Rectal smooth muscle tissue (tissue), 1 donor: ENCODE data around the gene HEATR9.

ENCODE experiments used
- H3K27ac ChIP-seq: one replicate; pipeline ENCODE4 v1.7.0; 2013; ENCODE audit warnings: low read depth, low read length, inconsistent platforms
- H3K27me3 ChIP-seq: one replicate; pipeline ENCODE4 v1.7.0; 2013; ENCODE audit warnings: low read length; ENCODE audit not compliant: control insufficient read depth, insufficient read depth
- H3K36me3 ChIP-seq: one replicate; pipeline ENCODE4 v1.7.0; 2013; ENCODE audit warnings: low read length; ENCODE audit not compliant: control insufficient read depth, insufficient read depth
- H3K4me1 ChIP-seq: one replicate; pipeline ENCODE4 v1.7.0; 2013; ENCODE audit warnings: low read length; ENCODE audit not compliant: control insufficient read depth, insufficient read depth
- H3K4me3 ChIP-seq: one replicate; pipeline ENCODE4 v1.7.0; 2013; ENCODE audit warnings: low read length
- H3K9ac ChIP-seq: one replicate; pipeline ENCODE4 v1.7.0; 2013; ENCODE audit warnings: low read length

HEATR9 gene

DNA sequence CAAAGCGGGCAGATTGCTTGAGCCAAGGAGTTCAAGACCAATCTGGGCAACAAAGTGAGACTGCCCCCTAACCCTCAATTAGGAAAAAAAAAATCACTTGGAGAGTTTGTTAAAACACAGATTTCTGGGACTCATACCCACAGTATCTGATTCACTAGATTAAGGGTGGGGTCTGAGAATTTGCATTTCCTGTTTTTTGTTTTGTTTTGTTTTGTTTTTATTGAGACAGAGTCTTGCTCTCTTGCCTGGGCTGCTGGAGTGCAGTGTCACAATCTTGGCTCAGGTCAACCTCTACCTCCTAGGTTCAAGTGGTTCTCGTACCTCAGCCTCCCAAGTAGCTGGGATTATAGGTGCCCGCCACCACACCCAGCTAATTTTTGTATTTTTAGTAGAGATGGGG, 1.1 kb downstream of the HEATR9 start:
- Histone ChIP-seq H3K27ac (no peak overlapping the region), H3K4me3 (no peak overlapping the region)

DNA sequence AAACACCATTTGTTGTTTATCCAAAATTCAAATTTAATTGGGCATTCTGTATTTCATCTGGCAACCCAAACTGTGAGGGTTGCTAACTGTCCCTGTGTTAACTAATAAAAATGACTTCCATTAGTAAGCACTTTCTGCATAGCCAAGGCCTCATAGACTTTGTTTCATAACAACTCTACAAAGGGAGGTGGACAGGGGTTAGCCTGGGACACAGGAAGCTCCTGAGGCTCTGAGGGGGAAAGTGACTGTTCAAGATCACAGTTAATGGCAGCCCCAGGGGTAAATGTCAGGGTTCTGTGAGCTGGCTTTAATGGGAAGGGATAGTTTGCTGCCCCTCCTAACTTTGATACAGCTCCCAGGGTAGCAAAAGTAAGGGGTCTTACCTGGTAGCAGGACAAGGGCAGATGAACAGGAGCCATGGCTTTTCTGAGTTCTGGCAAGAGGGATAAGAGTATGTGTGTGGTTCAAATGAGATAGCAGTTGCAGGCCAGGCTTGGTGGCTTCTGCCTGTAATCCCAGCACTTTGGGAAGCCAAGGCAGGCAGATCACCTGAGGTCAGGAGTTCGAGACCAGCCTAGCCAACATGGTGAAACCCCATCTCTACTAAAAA, 2.2 kb downstream of the HEATR9 start:
- H3K27ac ChIP-seq = no peak overlapping the region

More for the DNA sequence above, 1.1 kb downstream of the HEATR9 start:
- H3K27me3 ChIP-seq = no peaks in the 10 kb centered on the region
- H3K9ac ChIP-seq = no peak overlapping the region
- H3K36me3 ChIP-seq = no peaks in the 10 kb centered on the region
- no peaks in the 10 kb centered on the region for H3K4me1 ChIP-seq

DNA sequence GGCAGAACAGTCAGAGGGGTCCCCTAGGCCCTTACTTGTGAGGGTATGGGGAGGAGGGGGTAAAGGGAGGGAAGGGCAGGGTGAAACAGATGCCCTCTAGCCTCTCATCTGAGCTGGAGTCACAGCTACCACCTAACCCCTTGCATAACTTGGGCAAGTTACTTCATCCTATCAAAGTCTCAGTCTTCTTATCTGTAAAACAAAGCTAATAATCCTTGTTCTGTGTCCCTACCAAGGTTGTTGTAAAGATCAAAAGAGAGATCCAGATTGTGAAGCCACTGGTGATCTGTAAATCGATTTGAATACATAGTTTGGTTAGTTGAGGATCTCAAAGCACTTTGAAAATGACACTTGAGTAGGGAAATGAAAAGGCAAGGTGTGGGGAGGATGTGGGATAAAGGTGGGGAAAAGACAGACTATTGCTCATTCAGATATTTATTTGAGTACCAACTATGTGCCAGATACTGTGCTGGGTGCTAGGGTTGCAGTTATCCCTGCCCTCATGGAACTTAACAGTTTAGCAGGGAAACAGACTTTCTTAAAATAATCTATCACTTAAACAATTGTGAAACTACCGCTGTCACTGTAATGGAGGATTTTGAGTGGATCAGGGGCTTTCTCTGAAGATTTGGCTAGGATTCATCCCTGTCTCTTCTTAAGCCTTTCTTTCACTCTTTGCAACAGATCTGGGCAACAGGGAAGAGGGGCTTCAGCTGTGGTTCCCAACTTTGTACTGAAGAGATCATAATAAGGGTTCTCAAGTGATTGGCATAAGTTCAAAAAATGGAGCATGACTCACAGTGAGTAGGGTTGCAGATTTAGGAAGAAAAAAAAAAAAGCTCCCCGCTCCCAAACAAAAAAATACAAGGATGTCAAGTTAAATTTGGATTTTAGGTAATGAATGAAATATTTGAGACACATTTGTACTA, 3.0 kb downstream of the HEATR9 start:
- Histone ChIP-seq H3K9ac (no peak overlapping the region), H3K27me3 (no peaks in the 10 kb centered on the region), H3K36me3 (no peaks in the 10 kb centered on the region), H3K4me3 (no peak overlapping the region), H3K4me1 (no peaks in the 10 kb centered on the region), H3K27ac (no peak overlapping the region)

More for the DNA sequence above, 2.2 kb downstream of the HEATR9 start:
- Histone ChIP-seq H3K27me3 (no peaks in the 10 kb centered on the region), H3K4me1 (no peaks in the 10 kb centered on the region), H3K4me3 (no peak overlapping the region), H3K36me3 (no peaks in the 10 kb centered on the region), H3K9ac (no peak overlapping the region)

DNA sequence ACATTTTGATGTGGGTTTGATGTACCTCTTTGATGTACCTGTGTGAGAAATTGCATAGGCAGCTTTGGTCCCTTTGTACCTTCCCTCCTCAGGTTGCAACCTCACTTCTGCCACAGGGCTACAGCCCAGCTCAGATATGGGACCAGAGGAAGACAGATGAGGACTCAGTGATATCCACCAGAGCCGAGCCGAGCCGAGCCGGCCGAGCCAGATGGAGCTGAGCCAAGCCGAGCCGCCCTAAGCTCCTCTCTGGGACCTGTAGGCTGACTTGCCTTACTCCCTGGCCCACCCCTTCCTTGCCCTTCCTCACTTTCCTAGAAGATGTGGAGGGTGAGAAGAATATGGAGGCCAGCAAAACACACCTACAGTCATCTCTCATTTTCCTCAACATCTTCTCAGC, 3.8 kb downstream of the HEATR9 start:
- H3K27me3 ChIP-seq = no peaks in the 10 kb centered on the region
- no peaks in the 10 kb centered on the region for H3K4me1 ChIP-seq
- no peaks in the 10 kb centered on the region for H3K36me3 ChIP-seq
- H3K4me3 ChIP-seq = no peak overlapping the region
- no peak overlapping the region for H3K9ac ChIP-seq
- no peak overlapping the region for H3K27ac ChIP-seq

DNA sequence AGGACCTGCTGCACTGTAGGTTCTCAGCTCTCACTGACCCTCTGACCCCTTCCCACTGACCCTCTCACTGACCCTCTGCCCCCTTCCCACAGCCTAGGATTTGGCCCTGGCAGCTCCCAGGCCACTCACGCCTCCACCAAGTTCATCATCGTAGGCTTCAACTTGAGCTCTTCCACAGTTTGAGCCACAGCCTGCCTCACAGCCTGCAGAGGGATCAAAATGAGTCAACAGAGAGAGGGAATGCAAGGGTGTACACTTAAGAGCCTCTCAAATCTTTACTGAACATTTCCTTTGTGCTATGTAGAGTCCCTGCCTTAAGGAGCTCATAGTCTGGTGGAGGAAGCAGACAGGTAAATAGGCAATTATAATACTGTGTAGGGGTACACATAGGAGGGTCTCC, 12.1 kb downstream of the HEATR9 start:
- H3K36me3 ChIP-seq = no peaks in the 10 kb centered on the region
- no peak overlapping the region for H3K4me3 ChIP-seq
- H3K27ac ChIP-seq = no peak overlapping the region
- H3K27me3 ChIP-seq = no peaks in the 10 kb centered on the region
- H3K9ac ChIP-seq = no peak overlapping the region
- no peaks in the 10 kb centered on the region for H3K4me1 ChIP-seq

DNA sequence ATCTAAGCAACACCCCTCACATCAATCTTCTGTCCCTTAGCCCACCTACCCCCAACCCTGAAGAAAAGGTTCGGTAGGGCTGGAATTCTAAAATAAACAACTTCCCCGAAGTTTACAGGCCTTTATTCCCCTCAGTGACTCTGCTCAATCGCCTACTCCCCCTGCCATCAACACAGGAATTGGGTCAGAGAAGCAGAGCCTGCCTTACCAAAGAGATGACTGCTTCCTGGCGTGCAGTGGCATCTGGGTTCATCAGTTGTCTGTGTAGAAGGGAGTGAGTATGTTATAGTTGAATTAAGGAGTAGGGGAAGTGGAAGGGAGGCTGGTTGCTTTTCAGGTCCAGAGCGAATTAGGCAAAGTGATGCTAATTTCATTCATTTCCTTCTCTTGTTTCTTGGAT, 12.7 kb downstream of the HEATR9 start:
- no peak overlapping the region for H3K9ac ChIP-seq
- no peak overlapping the region for H3K27ac ChIP-seq
- no peaks in the 10 kb centered on the region for H3K36me3 ChIP-seq

DNA sequence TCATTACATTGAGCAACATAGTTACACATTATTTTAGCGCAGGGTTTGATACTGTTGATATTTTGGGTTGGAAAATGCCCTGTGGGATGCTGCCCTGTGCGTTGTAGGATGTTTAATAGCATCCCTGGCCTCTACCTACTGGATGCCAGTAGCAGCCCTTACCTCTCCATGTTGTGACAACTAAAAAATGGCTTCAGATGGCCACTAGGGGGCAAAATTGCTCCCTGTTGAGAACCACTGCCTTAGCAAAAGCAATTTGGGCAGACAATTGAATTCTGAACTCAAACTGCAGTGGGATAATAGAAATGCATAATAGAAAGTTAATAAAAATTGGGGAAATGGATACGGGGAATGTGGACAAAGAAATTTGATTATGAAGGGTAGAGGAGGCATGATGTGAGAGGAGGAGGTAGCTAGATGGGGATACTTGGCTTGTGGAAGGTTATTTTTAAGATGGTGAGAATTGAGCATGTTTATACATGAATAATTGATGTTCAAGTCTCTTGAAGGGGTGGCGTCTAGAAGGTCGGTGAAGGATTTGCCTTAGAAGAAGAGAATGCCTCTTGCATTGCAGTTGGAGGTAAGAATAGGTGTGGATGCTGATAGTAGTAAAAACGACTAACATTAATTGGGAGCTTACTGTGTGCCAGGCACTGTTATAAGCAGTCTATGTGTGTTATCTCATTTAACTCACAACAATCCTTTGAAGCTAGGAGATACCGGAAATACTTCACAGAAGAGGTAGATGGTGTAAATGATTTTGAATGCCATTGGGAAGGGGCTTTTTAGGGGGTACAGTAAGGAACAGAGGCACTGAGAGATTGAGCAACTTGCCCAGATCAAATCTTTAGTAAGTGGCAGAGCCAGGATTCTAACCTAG, 19.0 kb downstream of the HEATR9 start:
- H3K27me3 ChIP-seq = no peaks in the 10 kb centered on the region
- H3K9ac ChIP-seq = no peak overlapping the region
- H3K4me3 ChIP-seq = no peak overlapping the region
- H3K27ac ChIP-seq = no peak overlapping the region
- peaks cover 13% of the 10 kb centered on the region for H3K36me3 ChIP-seq
- no peaks in the 10 kb centered on the region for H3K4me1 ChIP-seq

More for the DNA sequence above, 12.7 kb downstream of the HEATR9 start:
- H3K4me3 ChIP-seq = no peak overlapping the region
- H3K27me3 ChIP-seq = no peaks in the 10 kb centered on the region
- H3K4me1 ChIP-seq = no peaks in the 10 kb centered on the region

DNA sequence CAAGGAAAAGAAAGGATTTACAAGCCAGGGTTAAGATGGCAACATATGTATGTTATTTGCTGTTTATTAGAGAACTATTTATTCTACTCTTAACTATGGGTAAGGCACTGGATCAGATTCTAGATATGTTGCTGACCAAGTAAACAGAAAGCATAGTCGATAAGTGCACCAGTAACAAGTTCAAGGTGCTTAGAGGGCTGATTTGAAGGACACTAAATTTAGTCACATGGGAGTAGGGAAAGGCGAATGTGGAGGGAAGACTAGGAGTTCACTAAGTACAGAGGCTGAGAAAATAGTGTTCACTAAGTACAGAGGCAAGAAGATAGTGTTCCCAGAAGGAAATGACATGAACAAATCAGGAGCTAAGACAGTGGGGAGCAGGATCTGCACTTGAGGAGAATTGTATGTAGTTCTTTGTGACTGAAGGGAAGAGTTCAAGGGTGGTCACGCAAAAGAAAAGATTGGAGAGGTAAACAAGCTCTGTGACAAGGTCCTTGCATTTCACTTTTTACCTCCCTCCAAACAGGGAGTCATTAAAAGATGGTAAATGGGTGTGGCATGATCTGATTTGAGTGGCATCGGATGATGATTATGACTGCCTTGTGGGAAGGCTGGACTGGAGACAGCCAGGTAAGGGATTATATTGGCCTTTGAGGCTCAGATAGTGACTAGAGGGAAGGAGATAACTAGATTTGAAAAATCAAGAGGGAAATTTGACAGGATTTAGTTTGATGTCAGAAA, 20.9 kb downstream of the HEATR9 start:
- Histone ChIP-seq H3K36me3 (peaks cover 25% of the 10 kb centered on the region), H3K27ac (no peak overlapping the region), H3K4me3 (no peak overlapping the region)

DNA sequence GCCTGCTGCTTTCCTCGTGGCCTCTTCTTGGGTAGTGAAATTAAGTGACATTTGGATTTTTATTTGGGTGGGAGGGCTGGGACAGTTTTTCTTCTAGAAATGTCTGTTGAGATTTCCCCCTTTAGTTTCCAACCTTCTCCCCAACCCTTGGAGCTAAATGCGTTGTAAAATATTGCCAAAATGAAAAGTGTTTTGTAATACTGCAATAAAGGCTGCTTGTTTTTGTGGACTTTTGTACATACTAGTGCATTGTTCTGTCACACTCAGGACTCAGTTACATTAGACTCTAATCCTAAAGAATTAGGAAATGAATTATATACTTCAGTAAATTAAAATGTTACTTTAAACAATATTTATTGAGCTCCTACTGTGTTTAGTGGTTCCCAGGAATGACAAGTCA, 21.7 kb downstream of the HEATR9 start:
- Histone ChIP-seq H3K27ac (no peak overlapping the region), H3K27me3 (no peaks in the 10 kb centered on the region), H3K4me3 (no peak overlapping the region), H3K9ac (no peak overlapping the region), H3K4me1 (no peaks in the 10 kb centered on the region), H3K36me3 (peaks cover 25% of the 10 kb centered on the region)

More for the DNA sequence above, 20.9 kb downstream of the HEATR9 start:
- H3K4me1 ChIP-seq = no peaks in the 10 kb centered on the region
- H3K27me3 ChIP-seq = no peaks in the 10 kb centered on the region
- H3K9ac ChIP-seq = no peak overlapping the region

DNA sequence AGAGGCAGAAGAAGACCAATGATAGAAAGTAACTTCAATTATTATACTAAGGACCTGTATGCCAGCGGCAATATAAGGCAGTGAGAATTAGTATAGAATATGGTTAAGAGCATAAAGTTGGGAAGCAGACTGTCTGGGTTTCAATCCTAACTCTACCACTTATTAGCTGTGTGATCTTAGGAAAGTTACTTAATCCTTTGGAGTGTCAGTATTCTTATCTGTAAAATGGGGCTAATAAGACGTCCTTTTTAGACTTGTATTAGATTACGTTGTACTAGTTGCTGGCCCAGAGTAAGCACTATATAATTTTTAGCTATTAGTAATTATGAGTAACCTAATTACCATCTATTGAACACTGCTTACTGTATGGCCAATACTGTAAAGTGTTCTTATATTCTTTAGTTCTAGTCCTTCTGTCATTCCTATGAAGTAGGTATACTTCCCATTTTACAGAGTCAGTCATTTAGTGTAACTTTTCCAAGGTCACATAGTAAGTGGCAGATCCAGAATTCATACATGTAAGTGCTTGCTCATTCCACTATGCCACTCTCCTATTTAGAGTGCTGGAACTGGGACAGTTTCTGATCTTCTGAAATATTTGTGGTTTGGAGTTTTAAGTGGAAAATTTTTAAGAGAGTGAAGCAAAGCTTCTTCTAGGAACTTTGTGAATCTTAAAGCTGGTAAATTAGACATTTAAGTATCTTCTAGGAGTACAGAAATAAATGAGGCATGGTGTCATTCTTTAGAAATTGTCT, 22.5 kb downstream of the HEATR9 start:
- H3K27ac ChIP-seq = no peak overlapping the region
- no peak overlapping the region for H3K4me3 ChIP-seq
- no peaks in the 10 kb centered on the region for H3K27me3 ChIP-seq
- H3K4me1 ChIP-seq = no peaks in the 10 kb centered on the region
- H3K9ac ChIP-seq = no peak overlapping the region
- H3K36me3 ChIP-seq = peaks cover 25% of the 10 kb centered on the region

DNA sequence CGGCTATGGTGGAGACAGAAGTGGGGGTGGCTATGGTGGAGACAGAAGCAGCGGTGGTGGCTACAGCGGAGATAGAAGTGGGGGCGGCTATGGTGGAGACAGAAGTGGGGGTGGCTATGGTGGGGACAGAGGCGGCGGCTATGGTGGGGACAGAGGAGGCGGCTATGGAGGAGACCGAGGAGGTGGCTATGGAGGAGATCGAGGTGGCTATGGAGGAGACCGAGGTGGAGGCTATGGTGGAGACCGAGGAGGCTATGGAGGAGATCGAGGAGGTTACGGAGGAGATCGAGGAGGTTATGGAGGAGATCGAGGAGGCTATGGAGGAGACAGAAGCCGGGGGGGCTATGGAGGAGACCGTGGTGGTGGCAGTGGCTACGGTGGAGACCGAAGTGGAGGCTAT, 24.1 kb downstream of the HEATR9 start:
- Histone ChIP-seq H3K4me3 (no peak overlapping the region), H3K36me3 (peaks cover 24% of the 10 kb centered on the region), H3K27ac (no peak overlapping the region), H3K4me1 (no peaks in the 10 kb centered on the region), H3K27me3 (no peaks in the 10 kb centered on the region), H3K9ac (no peak overlapping the region)
